HG02642 (cell line): ENCODE measurements around the gene FARSA.
A peak's percentile ranks its signal among the peaks of the same experiment; 100 is the strongest.
"Not testable (repeated sequence)": the region's sequence is repeated elsewhere in the genome, so short reads cannot be mapped to it uniquely, and the experiment has no call there.

ENCODE experiments used
- ATAC-seq: cut with Tn5 transposase; IDR thresholded peaks from one replicate; pipeline ENCODE4 v1.9.1; 2021; ENCODE audit warnings: mild to moderate bottlenecking; ENCODE audit not compliant: unreplicated experiment, poor library complexity

Gene FARSA

GRCh38 chr19:12933287-12934072 is at the start of gene FARSA:
Gene FARSA, minus strand, starts transcription at chr19:12933711. Its CDS starts 15 bp downstream, at chr19:12933696.
- ATAC-seq: peak; percentile 44

- ATAC-seq: no peak
Measured at GRCh38 chr19:12983091-12983490, 49.6 kb upstream of the FARSA start.

- no peak for ATAC-seq
Measured at GRCh38 chr19:12982648-12983047, 49.1 kb upstream of the FARSA start.

GRCh38 chr19:12979974-12980373 is 46.5 kb upstream of the FARSA start:
- no peak for ATAC-seq

- not testable (repeated sequence) for ATAC-seq
Measured at GRCh38 chr19:12976109-12976508, 42.6 kb upstream of the FARSA start.

GRCh38 chr19:12975221-12975741 is 41.8 kb upstream of the FARSA start:
- ATAC-seq: no peak

- ATAC-seq: no peak
Measured at GRCh38 chr19:12974301-12975220, 41.0 kb upstream of the FARSA start.

- ATAC-seq: no peak
Measured at GRCh38 chr19:12973236-12973635, 39.7 kb upstream of the FARSA start.

GRCh38 chr19:12970070-12970820 is 36.7 kb upstream of the FARSA start:
- no peak for ATAC-seq

GRCh38 chr19:12969292-12969988 is 35.9 kb upstream of the FARSA start, which contains the start of gene DAND5:
Gene DAND5, plus strand, starts transcription at chr19:12969576. Its CDS starts 85 bp downstream, at chr19:12969661.
- ATAC-seq: no peak

- no peak for ATAC-seq
Measured at GRCh38 chr19:12967907-12968306, 34.4 kb upstream of the FARSA start.

GRCh38 chr19:12965812-12966135 is 32.3 kb upstream of the FARSA start:
- no peak for ATAC-seq

- ATAC-seq: peak; percentile 92
Measured at GRCh38 chr19:12965017-12965811, 31.7 kb upstream of the FARSA start.

GRCh38 chr19:12959481-12959880 is 26.0 kb upstream of the FARSA start:
- no peak for ATAC-seq

- not testable (repeated sequence) for ATAC-seq
Measured at GRCh38 chr19:12957389-12957952, 24.0 kb upstream of the FARSA start.

- peak; percentile 80 for ATAC-seq
Measured at GRCh38 chr19:12956446-12957388, 23.2 kb upstream of the FARSA start, which contains the start of gene GADD45GIP1. Gene GADD45GIP1, minus strand, starts transcription at chr19:12957223. Its CDS starts 11 bp downstream, at chr19:12957212.

- ATAC-seq: no peak
Measured at GRCh38 chr19:12955996-12956395, 22.5 kb upstream of the FARSA start.
